HG02642 (cell line): Measurements from ENCODE around the gene NDUFS2.
"Not testable (repeated sequence)": the region's sequence is repeated elsewhere in the genome, so short reads cannot be mapped to it uniquely, and the experiment has no call there.

Experiments
- ATAC-seq: cut with Tn5 transposase; IDR thresholded peaks from one replicate; pipeline ENCODE4 v1.9.1; 2021; ENCODE audit warnings: mild to moderate bottlenecking; ENCODE audit not compliant: unreplicated experiment, poor library complexity

NDUFS2 gene

GRCh38 chr1:161235957-161236775 lies 34.0 kb downstream of the NDUFS2 start:
- ATAC-seq: no peak

- ATAC-seq: no peak
Measured at GRCh38 chr1:161238039-161238473, 35.9 kb downstream of the NDUFS2 start, which contains the start of gene NR1I3. Gene NR1I3, minus strand, starts transcription at chr1:161238203. Its CDS starts 1,638 bp downstream, at chr1:161236565.

- no peak for ATAC-seq
Measured at GRCh38 chr1:161241682-161242081, 39.5 kb downstream of the NDUFS2 start.

GRCh38 chr1:161242313-161242712 lies 40.1 kb downstream of the NDUFS2 start:
- no peak for ATAC-seq

- ATAC-seq: no peak
Measured at GRCh38 chr1:161244888-161245287, 42.7 kb downstream of the NDUFS2 start.

- not testable (repeated sequence) for ATAC-seq
Measured at GRCh38 chr1:161250100-161250499, 47.9 kb downstream of the NDUFS2 start.

GRCh38 chr1:161250829-161251228 lies 48.7 kb downstream of the NDUFS2 start:
- ATAC-seq: no peak

- ATAC-seq: no peak
Measured at GRCh38 chr1:161251579-161251978, 49.4 kb downstream of the NDUFS2 start.

GRCh38 chr1:161255302-161255701 lies 53.1 kb downstream of the NDUFS2 start:
- not testable (repeated sequence) for ATAC-seq

GRCh38 chr1:161255955-161256520 lies 53.9 kb downstream of the NDUFS2 start:
- ATAC-seq: not testable (repeated sequence)

- not testable (repeated sequence) for ATAC-seq
Measured at GRCh38 chr1:161257109-161257508, 54.9 kb downstream of the NDUFS2 start.

- peak; percentile 76 for ATAC-seq
Measured at GRCh38 chr1:161258439-161259344, 56.5 kb downstream of the NDUFS2 start, which contains the start of gene PCP4L1. Gene PCP4L1, plus strand, starts transcription at chr1:161258745. Its CDS starts 230 bp downstream, at chr1:161258975.

- no peak for ATAC-seq
Measured at GRCh38 chr1:161259345-161259702, 57.2 kb downstream of the NDUFS2 start.

- no peak for ATAC-seq
Measured at GRCh38 chr1:161259765-161260164, 57.6 kb downstream of the NDUFS2 start.

- ATAC-seq: no peak
Measured at GRCh38 chr1:161260376-161261260, 58.5 kb downstream of the NDUFS2 start.

- ATAC-seq: no peak
Measured at GRCh38 chr1:161261261-161262235, 59.4 kb downstream of the NDUFS2 start.
